Measurements from ENCODE around the gene AGBL1. TPM values are rescaled to one million over a fixed set of nuclear protein-coding genes. Genes with fewer than 3 reads are reported as not detected.

Gene AGBL1
- total and polyA plus RNA-seq, 4 donors, result not detected

DNA sequence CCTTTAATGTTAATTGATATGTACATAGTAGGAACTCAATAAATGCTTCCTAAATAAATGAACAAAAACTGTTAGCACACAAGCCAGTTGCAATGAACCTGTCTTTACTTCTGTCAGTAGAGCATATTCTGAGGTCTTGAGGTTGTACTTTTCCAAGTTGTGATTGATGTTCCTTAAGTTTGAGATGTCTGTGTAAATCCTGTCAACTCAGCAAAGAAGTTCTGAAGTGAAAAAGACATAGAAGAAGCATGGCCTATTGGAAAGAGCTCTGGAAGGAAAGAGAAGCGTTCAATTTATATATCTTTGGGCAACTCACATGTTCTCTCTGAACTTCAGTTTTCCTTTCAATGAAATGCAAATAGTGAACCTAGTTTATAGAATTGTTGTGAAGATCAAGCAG, 269.9 kb downstream of the AGBL1 start:
- Histone ChIP-seq H3K36me3 (ENCODE audit: control insufficient read depth in 4 of 4, insufficient read depth in 3 of 4, low read depth in 1 of 4, low read length in 3 of 4) (no peaks in the 10 kb centered on the region), H3K9ac (ENCODE audit: low read depth in 1 of 2, low read length in 2 of 2) (no peak overlapping the region), H3K9me3 (ENCODE audit: control insufficient read depth in 4 of 4, low read length in 3 of 4) (no peaks in the 10 kb centered on the region), H3K4me1 (ENCODE audit: control insufficient read depth in 4 of 4, insufficient read depth in 4 of 4, low read length in 3 of 4) (no peaks in the 10 kb centered on the region), H3K27me3 (ENCODE audit: control insufficient read depth in 4 of 4, insufficient read depth in 4 of 4, low read length in 3 of 4) (peaks cover 0 to 5% (median 0%) of the 10 kb centered on the region in 4 donors), H3K4me3 (ENCODE audit: low read depth in 1 of 3, low read length in 3 of 3) (no peak overlapping the region), H3K27ac (ENCODE audit: low read depth in 1 of 2, low read length in 2 of 2) (no peak overlapping the region)
- no peak for DNase-seq (ENCODE audit: low spot score)
- TF ChIP-seq MAX (IDR thresholded peaks at IDR 0.05), result no peak
- TF ChIP-seq ZBTB33 (IDR thresholded peaks at IDR 0.05), result no peak
- TF ChIP-seq REST (IDR thresholded peaks at IDR 0.05), result no peak
- no peak for TF ChIP-seq YY1 (IDR thresholded peaks at IDR 0.05)
- no peak for TF ChIP-seq FOXA2 (IDR thresholded peaks at IDR 0.05)
- no peak for TF ChIP-seq HNF4A (conservative IDR thresholded peaks at IDR 0.05)
- no peak for TF ChIP-seq SP1 (IDR thresholded peaks at IDR 0.05)
- TF ChIP-seq, protein P1, sequence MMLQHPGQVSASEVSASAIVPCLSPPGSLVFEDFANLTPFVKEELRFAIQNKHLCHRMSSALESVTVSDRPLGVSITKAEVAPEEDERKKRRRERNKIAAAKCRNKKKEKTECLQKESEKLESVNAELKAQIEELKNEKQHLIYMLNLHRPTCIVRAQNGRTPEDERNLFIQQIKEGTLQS (IDR thresholded peaks at IDR 0.05), result no peak
- TF ChIP-seq RXRA (IDR thresholded peaks at IDR 0.05), result no peak
- no peak for TF ChIP-seq TAF1 (conservative IDR thresholded peaks at IDR 0.05)
- TF ChIP-seq, protein P2, sequence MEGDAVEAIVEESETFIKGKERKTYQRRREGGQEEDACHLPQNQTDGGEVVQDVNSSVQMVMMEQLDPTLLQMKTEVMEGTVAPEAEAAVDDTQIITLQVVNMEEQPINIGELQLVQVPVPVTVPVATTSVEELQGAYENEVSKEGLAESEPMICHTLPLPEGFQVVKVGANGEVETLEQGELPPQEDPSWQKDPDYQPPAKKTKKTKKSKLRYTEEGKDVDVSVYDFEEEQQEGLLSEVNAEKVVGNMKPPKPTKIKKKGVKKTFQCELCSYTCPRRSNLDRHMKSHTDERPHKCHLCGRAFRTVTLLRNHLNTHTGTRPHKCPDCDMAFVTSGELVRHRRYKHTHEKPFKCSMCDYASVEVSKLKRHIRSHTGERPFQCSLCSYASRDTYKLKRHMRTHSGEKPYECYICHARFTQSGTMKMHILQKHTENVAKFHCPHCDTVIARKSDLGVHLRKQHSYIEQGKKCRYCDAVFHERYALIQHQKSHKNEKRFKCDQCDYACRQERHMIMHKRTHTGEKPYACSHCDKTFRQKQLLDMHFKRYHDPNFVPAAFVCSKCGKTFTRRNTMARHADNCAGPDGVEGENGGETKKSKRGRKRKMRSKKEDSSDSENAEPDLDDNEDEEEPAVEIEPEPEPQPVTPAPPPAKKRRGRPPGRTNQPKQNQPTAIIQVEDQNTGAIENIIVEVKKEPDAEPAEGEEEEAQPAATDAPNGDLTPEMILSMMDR (IDR thresholded peaks at IDR 0.05; ENCODE audit: low read depth, low read length, missing input control), result no peak
- no peak for TF ChIP-seq EGR1 (IDR thresholded peaks at IDR 0.05; ENCODE audit: low read depth in 2 of 2)
- no peak for TF ChIP-seq JUND (IDR thresholded peaks at IDR 0.05)
- TF ChIP-seq HNF4G (IDR thresholded peaks at IDR 0.05), result no peak
- no peak for TF ChIP-seq FOXA1 (IDR thresholded peaks at IDR 0.05)
- TF ChIP-seq NR2F2 (IDR thresholded peaks at IDR 0.05), result no peak
- TF ChIP-seq RAD21 (IDR thresholded peaks at IDR 0.05), result no peak
- WGBS, result 71% methylated on average over 1 of the region's 1 CpG

DNA sequence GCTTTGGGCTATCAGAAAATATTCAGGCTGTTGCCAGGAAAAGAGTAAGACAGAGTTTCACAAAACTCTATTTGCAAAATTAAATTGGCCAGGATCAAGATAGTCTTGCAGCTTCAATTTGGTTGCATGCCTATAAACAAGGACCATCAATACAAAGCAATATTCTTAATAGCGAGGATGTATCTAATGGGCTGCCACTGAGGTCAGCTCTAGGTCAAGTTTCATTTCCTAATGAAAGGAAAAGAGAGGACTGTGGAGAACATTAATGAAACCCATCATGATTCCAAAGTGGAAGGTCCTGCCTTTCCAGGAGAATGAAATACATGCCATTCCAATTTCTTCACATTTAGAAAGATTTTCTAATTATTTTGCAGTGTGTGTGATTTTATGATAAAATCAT, 273.5 kb downstream of the AGBL1 start:
- Histone ChIP-seq H3K36me3 (ENCODE audit: control insufficient read depth in 4 of 4, insufficient read depth in 3 of 4, low read depth in 1 of 4, low read length in 3 of 4) (no peaks in the 10 kb centered on the region), H3K27ac (ENCODE audit: low read depth in 1 of 2, low read length in 2 of 2) (no peak overlapping the region), H3K4me1 (ENCODE audit: control insufficient read depth in 4 of 4, insufficient read depth in 4 of 4, low read length in 3 of 4) (no peaks in the 10 kb centered on the region), H3K27me3 (ENCODE audit: control insufficient read depth in 4 of 4, insufficient read depth in 4 of 4, low read length in 3 of 4) (no peaks in the 10 kb centered on the region), H3K9me3 (ENCODE audit: control insufficient read depth in 4 of 4, low read length in 3 of 4) (no peaks in the 10 kb centered on the region), H3K9ac (ENCODE audit: low read depth in 1 of 2, low read length in 2 of 2) (no peak overlapping the region), H3K4me3 (ENCODE audit: low read depth in 1 of 3, low read length in 3 of 3) (no peak overlapping the region)
- 55% methylated on average over 1 of the region's 1 CpG for WGBS
- DNase-seq (ENCODE audit: low spot score), result no peak
- TF ChIP-seq, protein P2 (IDR thresholded peaks at IDR 0.05; ENCODE audit: low read depth, low read length, missing input control), result no peak
- TF ChIP-seq YY1 (IDR thresholded peaks at IDR 0.05) (no peak), HNF4G (IDR thresholded peaks at IDR 0.05) (no peak), GABPA (IDR thresholded peaks at IDR 0.05 in 1 of 2, conservative IDR thresholded peaks at IDR 0.05 in 1 of 2) (no peak), FOXA2 (IDR thresholded peaks at IDR 0.05) (no peak), HNF4A (conservative IDR thresholded peaks at IDR 0.05) (no peak), EGR1 (IDR thresholded peaks at IDR 0.05; ENCODE audit: low read depth in 2 of 2) (no peak), JUND (IDR thresholded peaks at IDR 0.05) (no peak), TAF1 (conservative IDR thresholded peaks at IDR 0.05) (no peak), RAD21 (IDR thresholded peaks at IDR 0.05) (no peak), MAX (IDR thresholded peaks at IDR 0.05) (no peak), RXRA (IDR thresholded peaks at IDR 0.05) (no peak)
- TF ChIP-seq, protein P1 (IDR thresholded peaks at IDR 0.05), result no peak
